Keratinocyte (primary cell): ENCODE data around the gene LSM10. TPM values are rescaled to one million over a fixed set of nuclear protein-coding genes. Genes with fewer than 3 reads are reported as not detected.

Experiments
- DNase-seq: peaks from one replicate; pipeline ENCODE4 v3.0.0-alpha.2; 2011; ENCODE audit warnings: low read depth, missing footprints, low spot score
- FAIRE-seq: peaks from 2 replicates; lab custom pipeline; 2011; peaks lifted over from hg19 to GRCh38; lab: Jason Lieb, UNC
- H2AFZ ChIP-seq: 2 replicates; pipeline ENCODE4 v1.6.0; 2012; ENCODE audit warnings: low read length, control low read depth, inconsistent platforms; ENCODE audit not compliant: control insufficient read depth
- H3K27ac ChIP-seq: 2 replicates; pipeline ENCODE4 v1.5.1; 2011; ENCODE audit warnings: low read length; ENCODE audit not compliant: control insufficient read depth, insufficient read depth
- H3K27me3 ChIP-seq: 3 replicates; pipeline ENCODE4 v1.6.0; 2011; ENCODE audit warnings: low read length; ENCODE audit not compliant: control insufficient read depth, insufficient read depth; ENCODE audit errors: extremely low read depth
- H3K36me3 ChIP-seq, 2 experiments: 2 replicates in 1 of 2; 3 replicates in 1 of 2; pipeline ENCODE4 v1.5.1; 2011; ENCODE audit warnings: low read length in 2 of 2, mild to moderate bottlenecking in 1 of 2; ENCODE audit not compliant: control insufficient read depth in 2 of 2, insufficient read depth in 2 of 2; ENCODE audit errors: extremely low read depth in 1 of 2
- H3K4me1 ChIP-seq: 3 replicates; pipeline ENCODE4 v1.5.1; 2011; ENCODE audit warnings: low read length; ENCODE audit not compliant: control insufficient read depth, insufficient read depth; ENCODE audit errors: extremely low read depth
- H3K4me2 ChIP-seq: 3 replicates; pipeline ENCODE4 v1.6.0; 2011; ENCODE audit warnings: low read depth, low read length; ENCODE audit not compliant: control insufficient read depth, insufficient read depth; ENCODE audit errors: extremely low read depth
- H3K4me3 ChIP-seq, 3 experiments: fragments of 200-600 bp in 1 of 3; sonication (generic) in 1 of 3; 2 replicates in 2 of 3; 3 replicates in 1 of 3; pipeline ENCODE4 v1.5.1; 2011 to 2016; ENCODE audit warnings: low read length in 3 of 3, mild to moderate bottlenecking in 3 of 3, control low read depth in 2 of 3, inconsistent platforms in 1 of 3, low read depth in 1 of 3, mixed read lengths in 1 of 3, mixed run types in 1 of 3, moderate library complexity in 1 of 3; ENCODE audit not compliant: control insufficient read depth in 2 of 3, insufficient read depth in 2 of 3; ENCODE audit errors: extremely low read depth in 1 of 3
- H3K79me2 ChIP-seq: 2 replicates; pipeline ENCODE4 v1.6.0; 2012; ENCODE audit warnings: low read length; ENCODE audit not compliant: control insufficient read depth, insufficient read depth
- H3K9ac ChIP-seq: 3 replicates; pipeline ENCODE4 v1.6.0; 2011; ENCODE audit warnings: low read length; ENCODE audit not compliant: control insufficient read depth, insufficient read depth; ENCODE audit errors: extremely low read depth
- H3K9me1 ChIP-seq: 3 replicates; pipeline ENCODE4 v1.6.0; 2011; ENCODE audit warnings: low read length; ENCODE audit not compliant: control insufficient read depth, insufficient read depth; ENCODE audit errors: extremely low read depth
- H3K9me3 ChIP-seq: 2 replicates; pipeline ENCODE4 v1.5.1; 2012; ENCODE audit warnings: low read depth, low read length; ENCODE audit not compliant: control insufficient read depth
- H4K20me1 ChIP-seq: 3 replicates; pipeline ENCODE4 v1.6.0; 2011; ENCODE audit warnings: low read length; ENCODE audit not compliant: control insufficient read depth, insufficient read depth; ENCODE audit errors: extremely low read depth
- EZH2 ChIP-seq: IDR thresholded peaks from one replicate; pipeline ENCODE4 v1.6.1; 2012; ENCODE audit warnings: inconsistent platforms, mild to moderate bottlenecking, low read length, moderate library complexity
- dilution Hi-C: fragments of 300-500 bp; cut with MboI; formaldehyde crosslinking; loops from one replicate; pipeline ENCODE4 v1.7.0; 2020; ENCODE audit warnings: low sequenced_read_pairs; ENCODE audit not compliant: extremely low pct_ligation_motif_present
- polyA plus RNA-seq, 5 experiments: library from polyadenylated mRNA; depleted of rRNA in 3 of 5; stranded (reverse) in 3 of 5; stranded (forward) in 1 of 5; unstranded in 1 of 5; fragments of >200 nt; gene quantifications; 1 replicate in 1 of 5; 2 replicates in 3 of 5; 3 replicates in 1 of 5; pipeline versions ENCODE4 v1.2.1 to v1.2.3, GENCODE V29; 2011 to 2012; ENCODE audit warnings: missing spikeins in 2 of 5, low read depth in 1 of 5, low replicate concordance in 1 of 5
- TF ChIP-seq, protein P1 (sequence below), 3 experiments: IDR thresholded peaks in 1 of 3; conservative IDR thresholded peaks in 1 of 3; optimal IDR thresholded peaks in 1 of 3; 2 replicates in 2 of 3; 3 replicates in 1 of 3; pipeline versions ENCODE3 to v1.5.1; 2011; ENCODE audit warnings: low read length in 3 of 3, mild to moderate bottlenecking in 3 of 3, moderate library complexity in 2 of 3, control low read depth in 1 of 3, inconsistent platforms in 1 of 3; ENCODE audit not compliant: insufficient read depth in 2 of 3; ENCODE audit errors: extremely low read depth in 1 of 3

The LSM10 gene
- polyA plus RNA-seq, 1 donor (not counting 4 experiments of a cell fraction or from before 2014, with no cell fraction given): 45.3 TPM

DNA sequence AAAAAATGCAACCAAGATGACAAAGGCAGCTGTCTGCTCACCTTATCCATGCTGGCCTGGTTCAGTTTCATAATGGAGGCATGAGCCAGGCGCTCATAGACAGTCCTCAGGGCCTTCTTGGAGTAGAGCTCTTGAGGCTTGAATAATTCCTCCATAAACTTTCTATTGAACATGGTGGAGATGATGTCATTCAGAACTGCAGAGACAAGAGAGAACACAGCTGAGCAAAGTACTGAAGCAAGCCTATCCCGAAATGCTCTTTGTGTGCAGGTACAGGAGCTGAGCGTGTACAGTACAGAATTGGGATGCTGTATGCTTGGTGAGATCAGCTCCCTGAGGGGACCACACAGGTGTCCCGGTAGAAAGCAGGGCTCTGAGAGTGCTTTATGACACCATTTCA, 41.0 kb upstream of the LSM10 start:
- H3K36me3 ChIP-seq: no peaks in the 10 kb centered on the region
- dilution Hi-C loops: no loop called here
- FAIRE-seq: no peak

DNA sequence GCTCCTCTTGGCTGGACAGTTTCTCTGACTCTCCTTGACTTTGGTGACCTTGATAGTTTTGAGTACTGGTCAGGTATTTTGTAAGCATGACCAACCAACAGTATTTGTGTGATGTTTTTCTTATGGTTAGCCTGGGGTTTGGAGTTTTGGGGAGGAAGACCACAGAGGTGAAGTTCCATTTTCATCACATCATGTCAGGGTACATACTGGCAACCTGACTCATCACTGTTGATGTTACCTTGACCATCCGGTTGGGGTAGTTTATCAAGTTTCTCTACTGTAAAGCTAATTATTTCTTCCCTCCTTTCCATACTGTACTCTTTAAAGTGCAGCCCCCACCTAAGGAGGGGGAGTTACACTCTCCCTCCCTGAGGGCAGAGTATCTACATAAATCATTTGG, 39.1 kb upstream of the LSM10 start:
- peak; percentile 41 for DNase-seq
- Histone ChIP-seq H3K4me1 (peaks cover 15% of the 10 kb centered on the region), H3K4me3 (peak overlapping the region in 1 of 3 experiments; percentile 6), H2AFZ (no peak overlapping the region), H3K9me1 (no peaks in the 10 kb centered on the region), H3K79me2 (no peaks in the 10 kb centered on the region), H3K27ac (peak overlapping the region; percentile 58), H3K9ac (no peak overlapping the region), H3K36me3 (peaks cover 0 to 2% of the 10 kb centered on the region in 2 experiments), H3K4me2 (peak overlapping the region; percentile 79), H3K9me3 (no peaks in the 10 kb centered on the region), H4K20me1 (no peaks in the 10 kb centered on the region), H3K27me3 (no peaks in the 10 kb centered on the region)
- TF ChIP-seq EZH2: no peak
- TF ChIP-seq, protein P1, sequence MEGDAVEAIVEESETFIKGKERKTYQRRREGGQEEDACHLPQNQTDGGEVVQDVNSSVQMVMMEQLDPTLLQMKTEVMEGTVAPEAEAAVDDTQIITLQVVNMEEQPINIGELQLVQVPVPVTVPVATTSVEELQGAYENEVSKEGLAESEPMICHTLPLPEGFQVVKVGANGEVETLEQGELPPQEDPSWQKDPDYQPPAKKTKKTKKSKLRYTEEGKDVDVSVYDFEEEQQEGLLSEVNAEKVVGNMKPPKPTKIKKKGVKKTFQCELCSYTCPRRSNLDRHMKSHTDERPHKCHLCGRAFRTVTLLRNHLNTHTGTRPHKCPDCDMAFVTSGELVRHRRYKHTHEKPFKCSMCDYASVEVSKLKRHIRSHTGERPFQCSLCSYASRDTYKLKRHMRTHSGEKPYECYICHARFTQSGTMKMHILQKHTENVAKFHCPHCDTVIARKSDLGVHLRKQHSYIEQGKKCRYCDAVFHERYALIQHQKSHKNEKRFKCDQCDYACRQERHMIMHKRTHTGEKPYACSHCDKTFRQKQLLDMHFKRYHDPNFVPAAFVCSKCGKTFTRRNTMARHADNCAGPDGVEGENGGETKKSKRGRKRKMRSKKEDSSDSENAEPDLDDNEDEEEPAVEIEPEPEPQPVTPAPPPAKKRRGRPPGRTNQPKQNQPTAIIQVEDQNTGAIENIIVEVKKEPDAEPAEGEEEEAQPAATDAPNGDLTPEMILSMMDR (optimal IDR thresholded peaks at IDR 0.05 in 1 of 3, IDR thresholded peaks at IDR 0.05 in 1 of 3, conservative IDR thresholded peaks at IDR 0.05 in 1 of 3; ENCODE audit: extremely low read depth in 1 of 3, insufficient read depth in 2 of 3, low read length in 3 of 3): no peak
- peak; percentile 90 for FAIRE-seq
- dilution Hi-C loops: no loop called here

More for the DNA sequence above, 41.0 kb upstream of the LSM10 start:
- no peak overlapping the region for H3K9ac ChIP-seq
- no peak overlapping the region for H2AFZ ChIP-seq
- H3K79me2 ChIP-seq: no peaks in the 10 kb centered on the region
- H3K4me3 ChIP-seq: no peak overlapping the region
- no peak overlapping the region for H3K27ac ChIP-seq
- no peaks in the 10 kb centered on the region for H4K20me1 ChIP-seq
- H3K4me1 ChIP-seq: peaks cover 15% of the 10 kb centered on the region
- no peak overlapping the region for H3K4me2 ChIP-seq
- no peak for DNase-seq
- no peaks in the 10 kb centered on the region for H3K27me3 ChIP-seq
- H3K9me3 ChIP-seq: no peaks in the 10 kb centered on the region
- no peak for TF ChIP-seq EZH2
- TF ChIP-seq, protein P1 (optimal IDR thresholded peaks at IDR 0.05 in 1 of 3, IDR thresholded peaks at IDR 0.05 in 1 of 3, conservative IDR thresholded peaks at IDR 0.05 in 1 of 3; ENCODE audit: extremely low read depth in 1 of 3, insufficient read depth in 2 of 3, low read length in 3 of 3): no peak
- no peaks in the 10 kb centered on the region for H3K9me1 ChIP-seq
